Esophagus mucosa (tissue), 1 donor: ENCODE measurements around the gene PLCXD3. TPM values are rescaled to one million over a fixed set of nuclear protein-coding genes. Genes with fewer than 3 reads are reported as not detected.
"Not testable (repeated sequence)": the region's sequence is repeated elsewhere in the genome, so short reads cannot be mapped to it uniquely, and the experiment has no call there.

ENCODE experiments used
- ATAC-seq: fragments of 200-7000 bp; cut with Tn5 transposase; one replicate; pipeline ENCODE4 v1.9.1; 2020
- total RNA-seq: library from RNA; stranded (reverse); gene quantifications from one replicate; pipeline ENCODE4 v1.2.4, GENCODE V29; 2023
- donor health status: DM: yes; HTN: yes; CAD: no.

Gene PLCXD3
- total RNA-seq, result 0.48 TPM

GRCh38 chr5:41510176-41510831 lies at the start of gene PLCXD3:
PLCXD3 (minus strand) TSS chr5:41510601; CDS start chr5:41510526, 75 bp downstream.
- peak; percentile 29 for ATAC-seq

GRCh38 chr5:41559184-41559583 lies 48.8 kb upstream of the PLCXD3 start:
- ATAC-seq, result no peak

GRCh38 chr5:41558295-41558694 lies 47.9 kb upstream of the PLCXD3 start:
- ATAC-seq, result no peak

GRCh38 chr5:41547991-41548390 lies 37.6 kb upstream of the PLCXD3 start:
- no peak for ATAC-seq

GRCh38 chr5:41542183-41542582 lies 31.8 kb upstream of the PLCXD3 start:
- no peak for ATAC-seq

DNA sequence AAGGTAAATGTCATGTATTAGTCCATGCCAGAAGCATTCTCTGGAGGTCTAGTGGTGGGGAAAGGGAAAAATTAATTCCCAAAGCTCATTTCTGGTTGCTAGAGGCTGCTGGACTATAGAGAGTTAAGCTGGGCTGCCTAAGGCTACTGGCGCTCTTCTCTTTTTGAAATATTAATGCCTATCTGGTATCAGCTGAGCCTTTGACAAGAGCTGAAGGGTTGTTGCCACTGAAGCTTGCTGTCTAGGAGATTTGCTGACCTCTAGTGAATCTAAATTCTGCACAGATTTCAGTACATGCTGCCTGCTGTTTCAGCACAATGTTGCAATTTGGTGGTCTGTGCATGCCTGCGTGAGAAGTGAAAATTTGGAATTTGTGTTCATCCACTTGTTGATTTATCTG lies 29.1 kb upstream of the PLCXD3 start:
- no peak for ATAC-seq

GRCh38 chr5:41537581-41537980 lies 27.2 kb upstream of the PLCXD3 start:
- no peak for ATAC-seq

DNA sequence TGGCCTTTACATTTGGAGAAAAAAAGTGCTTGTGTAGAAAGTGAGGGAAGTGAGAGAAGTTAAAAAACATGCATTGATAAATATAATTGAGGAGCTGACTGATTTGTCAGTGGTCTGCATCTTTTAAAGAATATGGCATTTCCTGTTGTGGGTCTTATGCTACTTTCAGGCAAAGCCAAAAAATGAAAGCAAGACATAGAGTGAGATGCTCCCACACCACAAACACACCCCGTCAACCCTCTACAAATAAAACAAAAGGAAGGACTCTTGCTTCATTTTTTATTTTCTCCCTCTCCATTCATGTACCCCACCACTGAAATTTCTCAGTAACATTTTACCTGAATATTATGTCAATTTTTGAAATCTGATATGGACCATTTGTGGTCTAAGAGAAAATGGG lies 22.1 kb upstream of the PLCXD3 start:
- no peak for ATAC-seq

DNA sequence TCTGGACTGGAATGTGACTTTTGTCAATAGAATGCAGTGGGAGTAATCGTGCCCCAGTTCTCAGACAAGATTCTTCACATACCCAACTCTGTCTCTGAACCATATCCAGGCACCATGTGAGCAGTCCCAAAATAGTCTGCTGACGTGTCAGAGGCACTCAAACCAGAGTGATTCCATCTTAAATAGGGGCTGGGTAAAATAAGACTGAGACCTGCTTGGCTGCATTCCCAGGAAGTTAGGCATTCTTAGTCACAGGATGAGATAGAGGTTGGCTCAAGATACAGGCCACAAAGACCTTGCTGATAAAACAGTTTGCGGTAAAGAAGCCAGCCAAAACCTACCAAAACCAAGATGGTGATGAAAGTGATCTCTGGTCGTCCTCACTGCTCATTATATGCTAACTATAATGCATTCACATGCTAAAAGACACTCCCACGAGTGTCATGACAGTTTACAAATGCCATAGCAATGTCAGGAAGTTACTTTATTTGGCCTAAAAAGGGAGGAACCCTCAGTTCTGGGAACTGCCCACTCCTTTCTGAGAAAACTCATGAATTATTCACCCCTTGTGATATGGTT lies 16.9 kb upstream of the PLCXD3 start:
- no peak for ATAC-seq

DNA sequence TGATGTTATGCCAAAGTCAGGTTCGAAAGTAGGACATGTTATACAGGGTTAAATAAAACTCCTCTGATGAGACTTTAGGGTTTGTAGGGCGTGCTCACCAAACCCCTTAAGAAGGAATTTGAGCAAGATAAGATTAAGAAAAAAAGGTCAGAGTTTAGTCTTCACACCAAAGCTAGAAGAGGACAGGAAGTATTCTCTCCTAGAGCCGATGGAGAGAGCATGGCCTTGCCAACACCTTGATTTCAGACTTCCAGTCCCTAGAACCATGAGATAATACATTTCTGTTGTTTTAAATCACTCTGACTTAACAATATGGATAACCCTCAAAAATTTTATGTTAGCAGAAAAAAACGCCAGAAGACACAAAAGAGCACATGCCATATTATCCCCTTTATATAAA lies 16.3 kb upstream of the PLCXD3 start:
- ATAC-seq, result no peak

DNA sequence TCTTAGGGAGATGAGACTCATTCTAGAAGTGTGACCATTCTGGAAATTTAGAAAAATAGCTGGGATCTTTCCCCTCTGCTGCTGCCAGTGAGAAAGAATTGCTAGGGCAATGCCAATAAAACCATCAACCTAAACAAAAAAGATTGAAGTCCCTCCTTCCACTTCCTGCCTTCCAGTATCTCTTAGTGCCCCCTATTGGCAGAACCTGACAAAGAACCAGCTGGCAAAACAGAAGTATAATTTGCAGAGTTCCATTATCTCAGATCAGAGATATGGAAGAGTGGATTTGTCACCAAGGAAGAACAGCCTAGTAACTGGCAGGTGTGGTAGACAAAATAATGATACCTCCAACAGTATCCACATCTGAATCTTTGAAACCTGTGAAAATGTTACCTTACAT lies 13.8 kb upstream of the PLCXD3 start:
- ATAC-seq, result no peak

GRCh38 chr5:41522193-41522786 lies 11.9 kb upstream of the PLCXD3 start:
- ATAC-seq, result no peak

- no peak for ATAC-seq
Observed at GRCh38 chr5:41519801-41520200, 9.4 kb upstream of the PLCXD3 start.

DNA sequence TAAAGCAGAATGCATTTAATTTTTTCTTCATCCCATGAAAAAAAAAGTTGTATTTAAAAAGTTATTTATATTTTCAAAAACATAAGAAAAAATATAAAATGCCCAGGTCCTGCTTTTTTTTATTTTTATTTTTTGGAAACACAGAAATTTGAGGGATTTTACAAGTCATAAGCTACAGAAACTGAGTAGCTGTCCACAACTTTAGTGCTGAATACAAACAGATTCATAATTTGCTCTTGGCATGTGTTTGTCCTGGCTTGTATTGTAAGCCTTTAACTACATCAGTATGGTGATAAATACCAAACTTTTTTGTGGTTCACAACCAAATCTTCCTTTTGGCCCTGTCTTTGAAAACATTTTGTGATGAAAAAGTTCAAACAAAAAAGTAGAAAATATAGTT lies 7.5 kb upstream of the PLCXD3 start:
- no peak for ATAC-seq

- ATAC-seq, result no peak
Observed at GRCh38 chr5:41511241-41511640, 840 bp upstream of the PLCXD3 start.

DNA sequence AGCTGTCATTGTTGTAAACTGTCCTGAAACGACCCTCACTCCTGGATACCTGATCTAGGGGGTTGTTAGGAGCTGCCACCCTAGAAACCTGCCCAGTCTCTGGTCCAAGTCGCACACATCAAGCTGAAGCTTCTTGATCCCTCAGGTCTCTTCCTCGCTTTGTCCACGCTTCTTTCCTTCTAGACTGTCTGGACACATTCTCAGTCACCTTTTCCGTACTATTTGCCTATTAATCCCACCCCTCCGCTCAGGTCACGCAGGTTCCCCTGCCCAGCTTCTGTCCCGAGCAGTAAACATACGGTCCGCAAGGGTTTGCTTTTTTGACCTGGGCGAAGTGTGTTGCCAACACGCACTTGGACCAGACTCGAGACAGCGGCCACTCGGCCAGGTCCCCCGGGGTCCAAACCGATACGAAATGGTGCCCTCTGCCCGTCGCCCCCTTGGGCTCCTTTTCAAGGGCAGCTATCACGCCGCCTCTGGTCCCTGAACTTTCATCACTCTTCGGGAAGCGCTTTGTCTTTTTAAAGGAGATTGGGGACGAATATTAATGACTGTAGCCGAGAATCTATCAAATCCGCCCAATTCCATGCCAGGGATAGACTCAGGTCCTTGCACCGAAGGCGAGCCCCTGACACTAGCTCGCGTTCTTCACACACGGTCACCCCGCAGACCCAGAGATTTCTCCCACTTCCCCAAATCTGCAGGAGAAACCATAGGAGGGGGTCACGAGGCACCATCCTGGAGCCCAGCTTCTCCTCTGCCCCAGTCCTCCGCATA lies 814 bp downstream of the PLCXD3 start:
- no peak for ATAC-seq

DNA sequence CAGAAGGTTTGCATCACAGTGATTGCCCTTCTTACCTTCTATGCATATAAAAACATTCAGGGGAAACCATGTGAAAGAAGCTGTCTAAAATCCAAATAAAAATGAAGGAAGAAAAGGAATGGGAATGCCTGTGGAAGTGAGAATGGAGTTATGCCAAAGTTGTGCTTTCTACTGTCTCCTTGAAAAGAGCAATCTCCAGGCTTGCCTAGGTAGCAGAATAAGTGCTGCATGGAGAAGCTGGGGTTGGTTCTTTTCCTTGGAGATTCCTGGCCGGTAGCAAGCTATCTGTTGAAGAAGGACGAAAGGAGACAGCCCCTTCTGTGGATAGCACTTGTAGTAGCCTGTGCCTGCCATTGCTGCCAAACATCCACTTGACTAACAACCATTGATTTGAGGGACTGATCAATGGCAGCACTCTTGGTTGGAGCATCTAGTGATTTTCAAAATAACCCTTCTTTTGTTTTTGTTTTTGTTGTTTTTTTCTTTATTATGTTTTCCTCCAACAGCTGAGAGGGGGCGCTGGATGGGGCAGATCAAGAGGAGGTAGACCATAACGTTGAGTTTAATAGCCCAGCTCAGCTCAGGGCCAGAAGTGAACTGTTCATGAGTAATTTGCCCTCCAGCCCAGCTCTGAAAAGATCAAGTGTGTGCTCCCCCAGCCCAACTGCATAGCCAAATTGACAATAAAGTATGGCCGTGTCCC lies 1.6 kb downstream of the PLCXD3 start:
- ATAC-seq, result no peak

DNA sequence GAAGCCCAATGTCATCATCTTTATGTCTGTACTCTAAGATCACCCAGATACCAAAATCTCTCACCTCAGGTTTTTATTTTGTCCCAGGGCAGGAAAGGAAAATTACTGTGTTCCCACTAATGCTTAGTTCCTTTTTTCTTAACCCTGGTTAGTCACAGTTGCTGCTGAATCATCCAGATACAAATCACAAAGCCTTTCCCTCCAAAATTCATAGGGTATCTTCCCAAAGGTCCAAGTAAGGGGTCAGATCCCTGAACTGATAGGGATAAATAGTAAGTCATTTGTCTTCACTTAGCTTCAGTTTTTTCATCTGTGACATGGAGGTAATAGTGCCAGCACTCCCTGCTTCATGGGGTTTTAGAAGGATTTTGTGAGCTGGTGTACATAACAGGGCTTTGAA lies 2.2 kb downstream of the PLCXD3 start:
- ATAC-seq, result no peak

- ATAC-seq, result no peak
Observed at GRCh38 chr5:41507501-41507900, 2.9 kb downstream of the PLCXD3 start.

DNA sequence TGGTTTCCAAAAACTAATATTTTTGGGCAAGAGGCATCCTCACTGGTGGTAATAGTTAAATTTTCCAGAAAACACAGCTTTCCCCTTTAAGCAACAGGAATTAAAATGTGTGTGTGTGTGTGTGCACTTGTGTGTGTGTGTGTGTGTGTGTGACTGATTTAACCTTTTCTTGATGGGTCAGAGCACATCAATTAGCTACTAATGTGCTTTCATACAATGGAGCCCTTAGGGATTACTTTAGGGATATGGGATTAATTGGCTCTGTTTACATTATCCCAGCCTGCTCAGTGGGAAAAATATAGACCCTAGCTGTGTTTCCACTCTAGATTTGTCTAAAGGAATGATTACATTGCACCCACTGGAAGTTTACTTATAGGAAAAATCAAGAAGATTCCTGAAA lies 6.5 kb downstream of the PLCXD3 start:
- no peak for ATAC-seq

- no peak for ATAC-seq
Observed at GRCh38 chr5:41503310-41503709, 7.1 kb downstream of the PLCXD3 start.

DNA sequence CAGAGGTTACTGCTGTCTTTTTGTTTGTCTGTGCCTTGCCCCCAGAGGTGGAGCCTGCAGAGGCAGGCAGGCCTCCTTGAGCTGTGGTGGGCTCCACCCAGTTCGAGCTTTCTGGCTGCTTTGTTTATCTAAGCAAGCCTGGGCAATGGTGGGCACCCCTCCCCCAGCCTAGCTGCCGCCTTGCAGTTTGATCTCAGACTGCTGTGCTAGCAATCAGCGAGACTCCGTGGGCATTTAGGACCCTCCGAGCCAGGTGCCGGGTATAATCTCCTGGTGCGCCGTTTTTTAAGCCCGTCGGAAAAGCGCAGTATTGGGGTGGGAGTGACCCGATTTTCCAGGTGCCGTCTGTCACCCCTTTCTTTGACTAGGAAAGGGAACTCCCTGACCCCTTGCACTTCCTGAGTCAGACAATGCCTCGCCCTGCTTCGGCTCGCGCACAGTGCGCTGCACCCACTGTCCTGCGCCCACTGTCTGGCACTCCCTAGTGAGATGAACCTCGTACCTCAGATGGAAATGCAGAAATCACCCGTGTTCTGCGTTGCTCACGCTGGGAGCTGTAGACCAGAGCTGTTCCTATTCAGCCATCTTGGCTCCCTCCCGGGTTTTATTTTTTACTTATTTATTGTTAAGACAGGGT lies 16.8 kb downstream of the PLCXD3 start:
- not testable (repeated sequence) for ATAC-seq
